ENCODE results near the gene AKAP6.

DNA sequence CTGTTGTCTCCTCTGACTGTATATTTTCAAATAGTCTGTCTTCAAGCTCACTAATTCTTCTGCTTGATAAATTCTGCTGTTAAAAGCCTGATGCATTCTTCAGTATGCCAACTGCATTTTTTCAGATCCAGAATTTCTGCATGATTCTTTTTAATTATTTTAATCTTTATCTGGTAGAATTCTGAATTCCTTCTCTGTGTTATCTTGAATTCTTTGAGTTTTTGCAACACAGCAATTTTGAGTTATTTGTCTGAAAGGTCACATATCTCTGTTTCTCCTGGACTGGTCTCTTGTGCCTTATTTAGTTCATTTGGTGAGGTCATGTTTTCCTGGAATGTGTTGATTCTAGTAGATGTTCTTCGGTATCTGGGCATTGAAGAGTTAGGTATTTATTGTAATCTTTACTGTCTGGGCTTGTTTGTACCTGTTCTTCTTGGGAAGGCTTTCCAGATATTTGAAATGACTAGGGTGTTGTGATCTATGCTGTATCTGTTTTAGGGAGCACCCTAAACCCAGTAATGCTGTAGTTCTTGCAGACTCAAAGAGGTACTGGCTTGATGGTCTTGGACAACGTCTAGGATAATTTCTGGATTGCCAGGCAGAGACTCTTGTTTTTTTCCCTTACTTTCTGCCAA lies 415.8 kb downstream of the AKAP6 start:
- TF ChIP-seq, protein P1, sequence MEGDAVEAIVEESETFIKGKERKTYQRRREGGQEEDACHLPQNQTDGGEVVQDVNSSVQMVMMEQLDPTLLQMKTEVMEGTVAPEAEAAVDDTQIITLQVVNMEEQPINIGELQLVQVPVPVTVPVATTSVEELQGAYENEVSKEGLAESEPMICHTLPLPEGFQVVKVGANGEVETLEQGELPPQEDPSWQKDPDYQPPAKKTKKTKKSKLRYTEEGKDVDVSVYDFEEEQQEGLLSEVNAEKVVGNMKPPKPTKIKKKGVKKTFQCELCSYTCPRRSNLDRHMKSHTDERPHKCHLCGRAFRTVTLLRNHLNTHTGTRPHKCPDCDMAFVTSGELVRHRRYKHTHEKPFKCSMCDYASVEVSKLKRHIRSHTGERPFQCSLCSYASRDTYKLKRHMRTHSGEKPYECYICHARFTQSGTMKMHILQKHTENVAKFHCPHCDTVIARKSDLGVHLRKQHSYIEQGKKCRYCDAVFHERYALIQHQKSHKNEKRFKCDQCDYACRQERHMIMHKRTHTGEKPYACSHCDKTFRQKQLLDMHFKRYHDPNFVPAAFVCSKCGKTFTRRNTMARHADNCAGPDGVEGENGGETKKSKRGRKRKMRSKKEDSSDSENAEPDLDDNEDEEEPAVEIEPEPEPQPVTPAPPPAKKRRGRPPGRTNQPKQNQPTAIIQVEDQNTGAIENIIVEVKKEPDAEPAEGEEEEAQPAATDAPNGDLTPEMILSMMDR (IDR thresholded peaks at IDR 0.05; ENCODE audit: control extremely low read depth in 1 of 3, insufficient read depth in 1 of 3, low read depth in 1 of 3, low read length in 3 of 3): no peak
- TF ChIP-seq, protein P2, sequence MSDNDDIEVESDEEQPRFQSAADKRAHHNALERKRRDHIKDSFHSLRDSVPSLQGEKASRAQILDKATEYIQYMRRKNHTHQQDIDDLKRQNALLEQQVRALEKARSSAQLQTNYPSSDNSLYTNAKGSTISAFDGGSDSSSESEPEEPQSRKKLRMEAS (IDR thresholded peaks at IDR 0.05): no peak
- TF ChIP-seq BCL11A (IDR thresholded peaks at IDR 0.05; ENCODE audit: low read depth in 2 of 2, low read length in 2 of 2) (no peak), MAFK (IDR thresholded peaks at IDR 0.05; ENCODE audit: low read depth, low read length) (no peak), CHD2 (IDR thresholded peaks at IDR 0.05; ENCODE audit: low read length) (no peak), GTF2F1 (IDR thresholded peaks at IDR 0.05; ENCODE audit: borderline replicate concordance, low read depth, low read length) (no peak), EP300 (IDR thresholded peaks at IDR 0.05; ENCODE audit: borderline replicate concordance in 1 of 2, low read depth in 2 of 2, low read length in 2 of 2) (no peak), EZH2 (IDR thresholded peaks at IDR 0.05; ENCODE audit: low read depth, low read length, severe bottlenecking) (no peak), SP1 (IDR thresholded peaks at IDR 0.05; ENCODE audit: low read depth, low read length) (no peak)
